GM13977 (cell line): ENCODE data around the gene TTC3.

ENCODE experiments used
- DNase-seq: peaks from one replicate; pipeline ENCODE4 v3.0.0; 2012; ENCODE audit warnings: low spot score
- in situ Hi-C: fragments of 300-500 bp; cut with MboI; formaldehyde crosslinking; loops from one replicate; pipeline ENCODE4 v1.12.0; 2022; ENCODE audit warnings: low sequenced_read_pairs, low pct_unique_long_range_greater_than_20kb, mixed read lengths, inconsistent platforms; ENCODE audit not compliant: unreplicated experiment
- TF ChIP-seq, protein P1 (sequence below): IDR thresholded peaks from 2 replicates; pipeline ENCODE4 v1.5.1; 2012; ENCODE audit warnings: mild to moderate bottlenecking, control low read depth; ENCODE audit not compliant: insufficient read depth; ENCODE audit errors: extremely low read depth, missing control alignments

The TTC3 gene

DNA sequence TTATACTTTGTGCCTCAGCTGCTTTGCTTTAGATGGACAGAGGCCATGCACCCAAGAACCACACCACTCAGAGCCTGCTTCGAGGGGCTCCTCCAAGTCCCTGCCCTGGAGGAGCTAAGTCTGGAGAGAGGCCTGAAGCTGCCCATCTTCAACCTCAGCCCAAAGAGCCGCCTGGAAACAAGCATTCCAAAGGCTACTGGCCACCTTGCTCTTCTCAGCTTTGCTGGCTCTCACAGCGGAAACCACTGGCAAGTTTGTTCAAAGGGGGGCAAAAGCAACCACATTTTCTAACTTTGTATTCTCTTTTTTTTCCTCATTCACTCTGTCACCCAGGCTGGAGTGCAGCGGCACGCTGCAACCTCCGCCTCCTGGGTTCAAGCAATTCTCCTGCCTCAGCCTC, 170.9 kb downstream of the TTC3 start:
- in situ Hi-C loops = no loop called here

DNA sequence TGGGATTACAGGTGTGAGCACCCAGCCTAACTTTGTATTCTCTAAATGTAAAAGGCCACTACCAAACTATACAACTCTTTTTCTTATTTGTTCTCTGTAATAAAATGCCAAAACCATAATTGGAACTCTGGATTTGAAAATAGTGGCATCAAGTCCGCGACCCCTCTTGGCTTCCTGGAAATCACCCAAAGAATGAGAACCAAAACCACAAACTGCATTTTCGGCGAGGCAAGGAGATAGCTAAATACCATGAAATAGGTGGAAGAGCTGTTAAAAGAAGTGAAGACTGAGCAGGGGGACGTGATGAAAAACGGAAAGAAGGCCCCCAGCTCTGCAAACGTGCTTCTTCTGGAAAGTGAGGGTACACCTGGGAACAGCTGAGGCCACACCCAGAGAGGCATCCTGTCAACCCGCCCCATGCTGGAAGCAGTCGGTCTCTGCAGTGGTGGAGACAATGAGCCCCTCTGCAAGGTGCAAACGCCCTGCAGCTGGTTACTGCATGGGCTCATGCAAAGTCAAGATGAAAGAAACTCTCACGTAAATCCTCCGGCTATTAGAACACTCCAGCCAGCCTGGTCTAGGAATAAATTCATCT, 171.5 kb downstream of the TTC3 start:
- TF ChIP-seq, protein P1, sequence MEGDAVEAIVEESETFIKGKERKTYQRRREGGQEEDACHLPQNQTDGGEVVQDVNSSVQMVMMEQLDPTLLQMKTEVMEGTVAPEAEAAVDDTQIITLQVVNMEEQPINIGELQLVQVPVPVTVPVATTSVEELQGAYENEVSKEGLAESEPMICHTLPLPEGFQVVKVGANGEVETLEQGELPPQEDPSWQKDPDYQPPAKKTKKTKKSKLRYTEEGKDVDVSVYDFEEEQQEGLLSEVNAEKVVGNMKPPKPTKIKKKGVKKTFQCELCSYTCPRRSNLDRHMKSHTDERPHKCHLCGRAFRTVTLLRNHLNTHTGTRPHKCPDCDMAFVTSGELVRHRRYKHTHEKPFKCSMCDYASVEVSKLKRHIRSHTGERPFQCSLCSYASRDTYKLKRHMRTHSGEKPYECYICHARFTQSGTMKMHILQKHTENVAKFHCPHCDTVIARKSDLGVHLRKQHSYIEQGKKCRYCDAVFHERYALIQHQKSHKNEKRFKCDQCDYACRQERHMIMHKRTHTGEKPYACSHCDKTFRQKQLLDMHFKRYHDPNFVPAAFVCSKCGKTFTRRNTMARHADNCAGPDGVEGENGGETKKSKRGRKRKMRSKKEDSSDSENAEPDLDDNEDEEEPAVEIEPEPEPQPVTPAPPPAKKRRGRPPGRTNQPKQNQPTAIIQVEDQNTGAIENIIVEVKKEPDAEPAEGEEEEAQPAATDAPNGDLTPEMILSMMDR = no peak
- in situ Hi-C loops = no loop called here
- DNase-seq = no peak

More for the DNA sequence above, 170.9 kb downstream of the TTC3 start:
- TF ChIP-seq, protein P1 = no peak
- no peak for DNase-seq

DNA sequence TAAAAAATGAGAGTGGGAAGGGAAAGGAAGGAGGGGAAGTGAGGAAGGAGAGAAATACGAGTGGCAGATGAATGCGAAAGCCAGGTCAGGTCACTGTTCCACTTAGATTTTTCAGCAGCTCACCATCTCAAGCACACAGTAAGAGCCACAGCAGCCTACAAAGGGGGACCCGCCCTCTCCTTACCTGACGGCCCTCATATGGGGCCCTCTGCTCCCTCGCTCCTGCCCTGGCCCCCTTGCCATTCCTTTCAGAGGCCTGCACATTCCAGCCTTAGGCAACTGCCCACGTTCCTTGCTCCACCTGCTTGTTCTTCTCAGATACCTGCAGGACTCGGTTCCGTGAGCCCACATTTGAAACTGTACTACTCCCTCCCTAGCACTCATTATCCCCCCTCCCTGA, 172.1 kb downstream of the TTC3 start:
- DNase-seq = no peak
- TF ChIP-seq, protein P1 = no peak
- in situ Hi-C loops = no loop called here

DNA sequence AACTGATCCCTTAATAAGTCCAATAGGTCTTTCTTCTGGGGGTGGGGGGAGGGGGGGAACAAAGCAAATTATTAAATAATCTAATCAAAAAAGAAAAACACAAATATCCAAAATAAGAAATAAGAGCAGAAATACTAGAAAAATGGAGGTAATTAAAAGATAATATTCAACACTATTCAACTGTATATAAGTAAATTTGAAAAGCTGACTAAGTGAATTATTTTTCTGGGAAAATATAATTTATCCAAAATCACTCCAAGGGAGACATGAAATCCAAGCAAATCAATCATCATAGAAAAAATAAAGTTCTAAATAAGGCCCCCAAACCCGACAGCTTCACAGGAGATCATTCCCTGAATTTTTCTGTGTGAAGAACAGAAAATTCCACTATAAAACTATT, 175.2 kb downstream of the TTC3 start:
- DNase-seq = no peak
- in situ Hi-C loops = no loop called here
- TF ChIP-seq, protein P1 = no peak

DNA sequence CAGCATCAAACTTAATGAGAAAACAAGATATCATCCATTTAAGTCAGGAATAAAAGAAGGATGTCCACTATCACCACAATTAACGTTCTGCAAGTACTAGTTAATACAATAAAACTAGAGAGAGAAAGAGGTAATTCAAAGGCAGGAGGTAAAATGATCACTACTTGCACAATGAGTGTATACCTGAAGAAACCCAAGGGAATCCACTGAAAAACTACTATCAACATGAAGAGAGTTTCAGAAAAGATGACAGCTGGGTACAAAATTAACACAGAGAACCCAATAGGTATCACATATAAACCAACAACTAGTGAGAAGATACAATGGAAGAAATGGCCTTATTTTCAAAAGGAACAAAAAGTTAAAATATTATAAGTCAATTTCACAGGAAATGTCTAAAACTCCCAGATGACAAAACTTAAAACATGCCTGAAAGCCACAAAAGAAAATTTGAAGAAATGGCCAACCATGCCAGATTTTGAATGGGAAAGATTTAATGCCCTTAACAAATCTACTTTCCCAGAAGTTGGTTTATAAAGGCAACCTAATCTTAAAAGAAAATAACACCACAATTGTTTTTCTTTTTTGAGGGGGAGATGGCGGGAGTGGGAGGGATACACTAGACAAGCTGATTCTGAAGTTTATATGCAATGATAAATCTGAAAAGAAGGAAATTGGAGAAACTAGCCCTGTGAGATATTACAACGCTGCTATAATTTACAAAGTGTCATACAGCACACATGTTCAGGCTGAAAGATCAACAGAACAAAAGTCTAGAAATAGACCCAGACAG, 176.3 kb downstream of the TTC3 start:
- in situ Hi-C loops = no loop called here
- DNase-seq = no peak
- TF ChIP-seq, protein P1 = no peak

DNA sequence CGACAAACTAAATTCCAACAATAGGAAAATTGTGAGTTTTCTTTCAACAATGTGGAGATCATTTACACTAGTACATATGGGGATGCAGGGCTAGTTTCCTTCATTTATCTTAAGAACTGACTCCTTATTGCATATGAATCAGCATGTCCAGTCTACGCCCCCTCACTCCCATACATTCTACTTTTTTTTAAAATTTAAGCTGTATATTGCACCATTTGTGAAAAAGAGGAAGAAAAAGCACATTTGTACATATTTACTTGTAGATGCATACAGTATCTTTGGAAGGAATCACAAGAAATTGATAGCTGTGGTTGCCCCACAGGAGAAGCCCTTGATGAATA, 178.2 kb downstream of the TTC3 start:
- in situ Hi-C loops = no loop called here
- no peak for DNase-seq
- TF ChIP-seq, protein P1 = no peak
